GM13977 (cell line): ENCODE results near the gene TMSB10.

ENCODE experiments used
- DNase-seq: peaks from one replicate; pipeline ENCODE4 v3.0.0; 2012; ENCODE audit warnings: low spot score
- CTCF ChIP-seq: IDR thresholded peaks from 2 replicates; pipeline ENCODE4 v1.5.1; 2012; ENCODE audit warnings: mild to moderate bottlenecking, control low read depth; ENCODE audit not compliant: insufficient read depth; ENCODE audit errors: extremely low read depth, missing control alignments
- in situ Hi-C: fragments of 300-500 bp; cut with MboI; formaldehyde crosslinking; loops from one replicate; pipeline ENCODE4 v1.12.0; 2022; ENCODE audit warnings: low sequenced_read_pairs, low pct_unique_long_range_greater_than_20kb, mixed read lengths, inconsistent platforms; ENCODE audit not compliant: unreplicated experiment

Gene TMSB10

GRCh38 chr2:84885111-84885510 is 20.3 kb upstream of the TMSB10 start:
- TF ChIP-seq CTCF, result no peak
- no peak for DNase-seq
- in situ Hi-C loops, result no loop called here

- no peak for DNase-seq
- in situ Hi-C loops, result no loop called here
- no peak for TF ChIP-seq CTCF
Measured at GRCh38 chr2:84886791-84887190, 18.7 kb upstream of the TMSB10 start.

- no peak for TF ChIP-seq CTCF
- in situ Hi-C loops, result no loop called here
- DNase-seq, result peak; percentile 54
Measured at GRCh38 chr2:84888401-84889276, 16.8 kb upstream of the TMSB10 start.

GRCh38 chr2:84889332-84889731 is 16.1 kb upstream of the TMSB10 start:
- no peak for DNase-seq
- in situ Hi-C loops, result no loop called here
- TF ChIP-seq CTCF, result no peak

- TF ChIP-seq CTCF, result no peak
- in situ Hi-C loops, result no loop called here
Measured at GRCh38 chr2:84891355-84892010, 14.0 kb upstream of the TMSB10 start.

GRCh38 chr2:84894131-84894586 is 11.3 kb upstream of the TMSB10 start:
- TF ChIP-seq CTCF, result no peak
- DNase-seq, result no peak
- in situ Hi-C loops, result no loop called here

More at GRCh38 chr2:84891355-84892010, 14.0 kb upstream of the TMSB10 start:
- DNase-seq, result no peak
